H1 (cell line): ENCODE measurements around the gene DUSP7. TPM values are rescaled to one million over a fixed set of nuclear protein-coding genes. Genes with fewer than 3 reads are reported as not detected.

Source experiments
- CTCF ChIA-PET: fragments of 300-600 bp; sonication (Branson Sonifier 250); formaldehyde crosslinking; loops from one replicate; lab custom pipeline; 2021; ENCODE audit not compliant: partially characterized antibody; lab: Charles Lee
- POLR2A ChIA-PET: fragments of 300-600 bp; sonication (Branson Sonifier 250); formaldehyde crosslinking; loops from one replicate; lab custom pipeline; 2021; ENCODE audit warnings: inconsistent platforms; ENCODE audit not compliant: partially characterized antibody; lab: Charles Lee
- DNase-seq, 2 experiments: peaks; one replicate each; pipeline versions ENCODE4 v3.0.0 to v3.0.0-alpha.2; 2010 to 2022; ENCODE audit warnings: low spot score in 2 of 2, low read depth in 1 of 2, mixed read lengths in 1 of 2
- FAIRE-seq: peaks from 2 replicates; lab custom pipeline; 2011; peaks lifted over from hg19 to GRCh38; lab: Jason Lieb, UNC
- H2AFZ ChIP-seq: 2 replicates; pipeline ENCODE4 v1.8.1; 2012; ENCODE audit warnings: low read length, inconsistent platforms
- H2AK5ac ChIP-seq: 2 replicates; pipeline ENCODE4 v1.6.1; 2013; ENCODE audit warnings: low read depth, low read length
- H2BK120ac ChIP-seq: replicated peaks from 2 replicates; pipeline ENCODE3; 2013; ENCODE audit warnings: low read depth, low read length, inconsistent platforms
- H2BK12ac ChIP-seq: 2 replicates; pipeline ENCODE4 v1.6.1; 2013; ENCODE audit warnings: low read depth, low read length
- H2BK15ac ChIP-seq: 2 replicates; pipeline ENCODE4 v1.6.1; 2013; ENCODE audit warnings: low read length
- H2BK20ac ChIP-seq: 2 replicates; pipeline ENCODE4 v1.6.1; 2013; ENCODE audit warnings: low read length
- H2BK5ac ChIP-seq: 2 replicates; pipeline ENCODE4 v1.6.1; 2013; ENCODE audit warnings: low read depth, low read length
- H3K14ac ChIP-seq: 2 replicates; pipeline ENCODE4 v1.6.1; 2013; ENCODE audit warnings: inconsistent platforms; ENCODE audit not compliant: insufficient read length
- H3K18ac ChIP-seq: 2 replicates; pipeline ENCODE4 v1.6.1; 2013; ENCODE audit warnings: low read length; ENCODE audit errors: extremely low read depth
- H3K23ac ChIP-seq: 2 replicates; pipeline ENCODE4 v1.6.1; 2013; ENCODE audit warnings: inconsistent platforms; ENCODE audit not compliant: insufficient read length
- H3K23me2 ChIP-seq: 2 replicates; pipeline ENCODE4 v1.6.1; 2013; ENCODE audit warnings: low read depth, low read length
- H3K27ac ChIP-seq: 2 replicates; pipeline ENCODE4 v1.6.1; 2011; ENCODE audit warnings: low read depth, low read length, inconsistent platforms
- H3K27me3 ChIP-seq, 4 experiments: replicated peaks in 1 of 4; 1 replicate in 1 of 4; 2 replicates in 3 of 4; pipeline versions ENCODE4 v1.6.1 to v1.8.1; 2011 to 2013; ENCODE audit warnings: low read length in 3 of 4, mild to moderate bottlenecking in 3 of 4, inconsistent platforms in 2 of 4, mixed read lengths in 2 of 4, moderate library complexity in 1 of 4; ENCODE audit not compliant: control insufficient read depth in 3 of 4, insufficient read depth in 3 of 4; ENCODE audit errors: extremely low read depth in 1 of 4
- H3K36me3 ChIP-seq, 4 experiments: 2 replicates each; pipeline versions ENCODE4 v1.6.1 to v1.8.1; 2011 to 2013; ENCODE audit warnings: mild to moderate bottlenecking in 4 of 4, low read length in 3 of 4, moderate library complexity in 2 of 4, control low read depth in 1 of 4, inconsistent platforms in 1 of 4; ENCODE audit not compliant: insufficient read depth in 4 of 4, control insufficient read depth in 2 of 4
- H3K4ac ChIP-seq: replicated peaks from 2 replicates; pipeline ENCODE3; 2013; ENCODE audit warnings: low read length, low read depth, mixed read lengths, inconsistent platforms; ENCODE audit not compliant: insufficient read length
- H3K4me1 ChIP-seq, 4 experiments: replicated peaks in 1 of 4; 1 replicate in 1 of 4; 2 replicates in 3 of 4; pipeline versions ENCODE4 v1.6.1 to v1.8.1; 2011 to 2013; ENCODE audit warnings: low read length in 3 of 4, inconsistent platforms in 2 of 4, mixed read lengths in 1 of 4; ENCODE audit not compliant: insufficient read depth in 4 of 4, control insufficient read depth in 3 of 4
- H3K4me2 ChIP-seq, 2 experiments: 2 replicates each; pipeline versions ENCODE4 v1.6.1 to v1.8.1; 2011 to 2013; ENCODE audit warnings: low read depth in 2 of 2, low read length in 2 of 2, control low read depth in 1 of 2, inconsistent platforms in 1 of 2, mild to moderate bottlenecking in 1 of 2; ENCODE audit not compliant: insufficient read depth in 1 of 2
- H3K4me3 ChIP-seq, 4 experiments: fragments of 200-600, 300-600 bp in 1 of 4; sonication (generic), shearing (Covaris generic), sonication (Bioruptor Twin) in 1 of 4; 2 replicates each; pipeline versions ENCODE4 v1.5.1 to v1.8.1; 2011 to 2016; ENCODE audit warnings: low read length in 4 of 4, low read depth in 3 of 4, control low read depth in 2 of 4, inconsistent platforms in 2 of 4, mild to moderate bottlenecking in 2 of 4, mixed read lengths in 1 of 4, moderate library complexity in 1 of 4; ENCODE audit not compliant: insufficient read depth in 2 of 4; ENCODE audit errors: extremely low read depth in 1 of 4
- H3K56ac ChIP-seq: replicated peaks from 2 replicates; pipeline ENCODE3; 2013; ENCODE audit warnings: low read depth, mild to moderate bottlenecking, mixed read lengths, low read length, inconsistent platforms; ENCODE audit not compliant: insufficient read length
- H3K79me1 ChIP-seq: 2 replicates; pipeline ENCODE4 v1.6.1; 2013; ENCODE audit warnings: low read depth, low read length, control low read depth
- H3K79me2 ChIP-seq, 2 experiments: 2 replicates each; pipeline versions ENCODE4 v1.6.1 to v1.8.1; 2012 to 2013; ENCODE audit warnings: low read length in 2 of 2, mild to moderate bottlenecking in 2 of 2, inconsistent platforms in 1 of 2; ENCODE audit not compliant: insufficient read depth in 2 of 2, control insufficient read depth in 1 of 2
- H3K9ac ChIP-seq, 4 experiments: replicated peaks in 1 of 4; 1 replicate in 1 of 4; 2 replicates in 3 of 4; pipeline versions ENCODE4 v1.6.1 to v1.8.1; 2011 to 2013; ENCODE audit warnings: low read depth in 3 of 4, low read length in 3 of 4, control low read depth in 2 of 4, mild to moderate bottlenecking in 2 of 4, moderate library complexity in 2 of 4, inconsistent platforms in 1 of 4; ENCODE audit errors: extremely low read depth in 1 of 4
- H3K9me3 ChIP-seq, 2 experiments: 2 replicates each; pipeline versions ENCODE4 v1.6.1 to v1.8.1; 2012 to 2013; ENCODE audit warnings: mild to moderate bottlenecking in 2 of 2, moderate library complexity in 2 of 2, control low read depth in 1 of 2, inconsistent platforms in 1 of 2, low read depth in 1 of 2, low read length in 1 of 2, mixed read lengths in 1 of 2; ENCODE audit not compliant: insufficient read depth in 2 of 2
- H4K20me1 ChIP-seq, 2 experiments: replicated peaks in 1 of 2; 2 replicates each; pipeline versions ENCODE3 to v1.8.1; 2011 to 2013; ENCODE audit warnings: inconsistent platforms in 2 of 2, low read length in 2 of 2, mild to moderate bottlenecking in 1 of 2; ENCODE audit not compliant: insufficient read depth in 2 of 2, control insufficient read depth in 1 of 2
- H4K5ac ChIP-seq: 2 replicates; pipeline ENCODE4 v1.6.1; 2013; ENCODE audit warnings: low read length, low read depth, mixed read lengths, inconsistent platforms; ENCODE audit not compliant: insufficient read length
- H4K8ac ChIP-seq: 2 replicates; pipeline ENCODE4 v1.8.0; 2013; ENCODE audit warnings: mild to moderate bottlenecking, moderate library complexity, low read length, inconsistent platforms; ENCODE audit not compliant: insufficient read depth; ENCODE audit errors: extremely low read depth
- H4K91ac ChIP-seq: replicated peaks from 2 replicates; pipeline ENCODE3; 2013; ENCODE audit warnings: low read length, mixed read lengths, inconsistent platforms; ENCODE audit not compliant: insufficient read length
- ASH2L ChIP-seq: fragments of 200-600, 300-600 bp; sonication (generic); IDR thresholded peaks from one replicate; pipeline ENCODE4 v1.7.1; 2017; ENCODE audit warnings: low read length
- ATF3 ChIP-seq: IDR thresholded peaks from 2 replicates; pipeline ENCODE4 v1.6.1; 2011; ENCODE audit warnings: low read depth, mild to moderate bottlenecking, low read length; ENCODE audit not compliant: insufficient read depth
- CBX5 ChIP-seq: fragments of 300-800, 300-1000 bp; sonication (generic); IDR thresholded peaks from 2 replicates; pipeline ENCODE4 v1.7.1; 2016; ENCODE audit warnings: antibody characterized with exemption, low read length, low read depth
- CEBPB ChIP-seq: IDR thresholded peaks from 2 replicates; pipeline ENCODE4 v1.6.1; 2012; ENCODE audit warnings: low read depth, low read length
- CREB1 ChIP-seq: IDR thresholded peaks from 2 replicates; pipeline ENCODE4 v1.6.1; 2012; ENCODE audit warnings: inconsistent platforms
- EGR1 ChIP-seq: IDR thresholded peaks from 2 replicates; pipeline ENCODE4 v1.6.1; 2011; ENCODE audit warnings: low read depth, low read length, borderline replicate concordance
- JUN ChIP-seq: IDR thresholded peaks from 2 replicates; pipeline ENCODE4 v1.6.1; 2011; ENCODE audit warnings: low read depth, mild to moderate bottlenecking, improper control_type of control experiment, low read length
- NANOG ChIP-seq: IDR thresholded peaks from 2 replicates; pipeline ENCODE4 v1.6.1; 2011; ENCODE audit warnings: low read length, low read depth, mild to moderate bottlenecking, inconsistent platforms; ENCODE audit not compliant: insufficient read depth, poor library complexity, severe bottlenecking
- RBBP5 ChIP-seq: IDR thresholded peaks from 2 replicates; pipeline ENCODE4 v1.7.1; 2012; ENCODE audit warnings: low read depth, mild to moderate bottlenecking, inconsistent platforms, low read length, moderate library complexity, borderline replicate concordance
- TAF7 ChIP-seq: optimal IDR thresholded peaks from 2 replicates; pipeline ENCODE3; 2011; ENCODE audit warnings: low read depth, mild to moderate bottlenecking, inconsistent platforms, low read length, moderate library complexity, borderline replicate concordance
- TBP ChIP-seq: IDR thresholded peaks from 2 replicates; pipeline ENCODE4 v1.6.1; 2011; ENCODE audit warnings: low read depth, low read length, improper control_type of control experiment
- YY1 ChIP-seq: IDR thresholded peaks from 2 replicates; pipeline ENCODE4 v1.6.1; 2011; ENCODE audit warnings: low read depth, mild to moderate bottlenecking, low read length
- whole genome bisulfite sequencing, 2 experiments: shearing (Covaris generic) in 1 of 2; methylation state at CpG; one replicate each; pipeline versions ENCODE4 v1.1.6 to v1.1.7; 2013 to 2015; ENCODE audit warnings: low lambda C conversion rate in 2 of 2, mixed read lengths in 2 of 2, inconsistent platforms in 1 of 2, low coverage in 1 of 2, missing lambda C conversion rate in 1 of 2; ENCODE audit not compliant: insufficient replicate concordance in 2 of 2, insufficient coverage in 1 of 2, insufficient read length in 1 of 2; ENCODE audit errors: extremely low coverage in 1 of 2, missing lambda C conversion rate in 1 of 2; 5-methylcytosine and 5-hydroxymethylcytosine counted together
- polyA plus RNA-seq, 7 experiments: library from polyadenylated mRNA; depleted of rRNA in 3 of 7; stranded (reverse) in 5 of 7; unstranded in 2 of 7; fragments of >200 nt in 5 of 7; fragments of 200-250 nt in 2 of 7; gene quantifications; 1 replicate in 5 of 7; 2 replicates in 1 of 7; 4 replicates in 1 of 7; pipeline versions ENCODE4 v1.2.1 to v1.2.3, GENCODE V29; 2011 to 2013; ENCODE audit warnings: missing spikeins in 2 of 7, mixed read lengths in 2 of 7
- total RNA-seq: library from RNA; stranded (reverse); fragmentation: NEBNext Ultra II Directional; extraction: Animal tissue kit (Norgen Biotek cat#: 25700); gene quantifications from 2 replicates; pipeline ENCODE4 v1.2.1, GENCODE V29; 2021

The DUSP7 gene
- total and polyA plus RNA-seq, 2 of the 8 experiments (the other 6 are each of a cell fraction or from before 2014, with no cell fraction given) = 19.4 to 24.9 TPM

- Histone ChIP-seq H2AFZ (no peak overlapping the region), H2BK20ac (no peak overlapping the region), H3K4me2 (no peak overlapping the region), H3K14ac (no peak overlapping the region), H2BK120ac (no peak overlapping the region), H4K8ac (peak overlapping the region; percentile 81; the same call in 1 of the 2 replicates), H3K27me3 (no peaks in the 10 kb centered on the region), H4K91ac (no peak overlapping the region), H4K5ac (no peak overlapping the region), H3K27ac (no peak overlapping the region), H2AK5ac (no peak overlapping the region; the same call in 1 of the 2 replicates), H3K23me2 (peaks cover 1% of the 10 kb centered on the region; the same call in 1 of the 2 replicates), H4K20me1 (no peaks in the 10 kb centered on the region), H3K79me1 (no peaks in the 10 kb centered on the region), H3K36me3 (no peaks in the 10 kb centered on the region), H2BK5ac (no peak overlapping the region), H3K4me3 (no peak overlapping the region), H2BK12ac (0 out of 2 replicates have a peak overlapping the region, but pooled peaks have one; percentile 5), H2BK15ac (no peak overlapping the region), H3K9ac (no peak overlapping the region), H3K18ac (no peak overlapping the region), H3K4ac (no peak overlapping the region), H3K79me2 (no peaks in the 10 kb centered on the region), H3K9me3 (no peaks in the 10 kb centered on the region), H3K23ac (no peak overlapping the region), H3K4me1 (peaks cover 0 to 5% (median 2%) of the 10 kb centered on the region in 4 experiments; a peak in 4 of 7 replicates), H3K56ac (no peak overlapping the region)
- ChIA-PET CTCF (interaction anchor here (0.6 to 24.7 kb wide), 8 partner anchors 9 to 1467 kb away, joined by 3 to 984 read pairs (median 4); partner anchors contain the start of gene DUSP7), POLR2A (interaction anchor here (0.7 to 0.8 kb wide), 2 partner anchors 22 to 186 kb away, joined by 3 to 5 read pairs; no protein-coding TSS in a partner anchor)
- no peak for DNase-seq
- no peak for FAIRE-seq
- 88% methylated on average over 21 of the region's 21 CpGs; no CpG with 5 or more reads in 1 of the 2 experiments for WGBS, 2 experiments
- TF ChIP-seq TAF7 (no peak), ATF3 (no peak), EGR1 (no peak), TBP (no peak), RBBP5 (no peak), NANOG (no peak), CREB1 (no peak), ASH2L (no peak), YY1 (no peak), CEBPB (no peak), JUN (no peak), CBX5 (no peak)
Measured at GRCh38 chr3:52018319-52019000, 37.9 kb downstream of the DUSP7 start.
